IMR-90 (cell line): ENCODE data around the gene NBPF11. TPM values are rescaled to one million over a fixed set of nuclear protein-coding genes. Genes with fewer than 3 reads are reported as not detected.
"Not testable (repeated sequence)": the region's sequence is repeated elsewhere in the genome, so short reads cannot be mapped to it uniquely, and the experiment has no call there.

ENCODE experiments used
- ATAC-seq: fragments of 200-7000 bp; cut with Tn5 transposase; 2 replicates; pipeline ENCODE4 v1.9.1; 2020; ENCODE audit warnings: low read depth, mild to moderate bottlenecking, moderate library complexity
- BruUV-seq: library from RNA; stranded (reverse); fragments of 400-500 nt; replicated peaks from 2 replicates; lab custom pipeline; 2021; lab: Mats Ljungman, UMichigan
- CTCF ChIA-PET: fragments of 300-600 bp; formaldehyde crosslinking; extraction: SDS; loops from one replicate; lab custom pipeline; 2021; ENCODE audit warnings: antibody characterized with exemption; lab: Yijun Ruan, JAX
- POLR2A ChIA-PET: fragments of 300-600 bp; sonication (Branson Sonifier 250); formaldehyde crosslinking; loops from one replicate; lab custom pipeline; 2022; ENCODE audit warnings: antibody characterized with exemption; ENCODE audit not compliant: unreplicated experiment; lab: Charles Lee
- DNase-seq: peaks from one replicate; pipeline ENCODE4 v3.0.0; 2013
- H2AFZ ChIP-seq: replicated peaks from 2 replicates; pipeline ENCODE3; 2013; ENCODE audit warnings: low read length, mild to moderate bottlenecking; ENCODE audit not compliant: poor library complexity
- H2AK5ac ChIP-seq: 2 replicates; pipeline ENCODE4 v1.6.1; 2013; ENCODE audit warnings: low read depth, low read length, inconsistent platforms
- H2AK9ac ChIP-seq: replicated peaks from 2 replicates; pipeline ENCODE3; 2013; ENCODE audit warnings: mild to moderate bottlenecking, low read depth, low read length, moderate library complexity; ENCODE audit not compliant: poor library complexity
- H2BK120ac ChIP-seq: 2 replicates; pipeline ENCODE4 v1.6.1; 2013; ENCODE audit warnings: low read depth, low read length, inconsistent platforms
- H2BK15ac ChIP-seq: 3 replicates; pipeline ENCODE4 v1.6.1; 2013; ENCODE audit warnings: low read depth, low read length, inconsistent platforms
- H2BK20ac ChIP-seq: 2 replicates; pipeline ENCODE4 v1.6.1; 2013; ENCODE audit warnings: low read depth, mild to moderate bottlenecking, inconsistent platforms, low read length, moderate library complexity
- H2BK5ac ChIP-seq: 2 replicates; pipeline ENCODE4 v1.6.1; 2013; ENCODE audit warnings: mild to moderate bottlenecking, low read depth, low read length, inconsistent platforms; ENCODE audit not compliant: poor library complexity, severe bottlenecking
- H3K14ac ChIP-seq: replicated peaks from 2 replicates; pipeline ENCODE4 v1.6.1; 2013; ENCODE audit warnings: low read depth, low read length, inconsistent platforms
- H3K18ac ChIP-seq: 2 replicates; pipeline ENCODE4 v1.6.1; 2013; ENCODE audit warnings: low read depth, low read length, control low read depth
- H3K23ac ChIP-seq: 2 replicates; pipeline ENCODE4 v1.6.1; 2013; ENCODE audit warnings: low read depth, low read length, inconsistent platforms
- H3K27ac ChIP-seq: 2 replicates; pipeline ENCODE4 v1.5.1; 2013; ENCODE audit warnings: mild to moderate bottlenecking, control low read depth, low read length; ENCODE audit not compliant: insufficient read depth
- H3K27me3 ChIP-seq: 2 replicates; pipeline ENCODE4 v1.6.1; 2013; ENCODE audit warnings: low read length; ENCODE audit not compliant: control insufficient read depth, insufficient read depth
- H3K36me3 ChIP-seq: 2 replicates; pipeline ENCODE4 v1.6.1; 2013; ENCODE audit warnings: low read length, mixed read lengths; ENCODE audit not compliant: control insufficient read depth, insufficient read depth
- H3K4ac ChIP-seq: 2 replicates; pipeline ENCODE4 v1.6.1; 2013; ENCODE audit warnings: low read depth, low read length, inconsistent platforms
- H3K4me1 ChIP-seq: 2 replicates; pipeline ENCODE4 v1.6.1; 2013; ENCODE audit warnings: low read length, mixed read lengths; ENCODE audit not compliant: control insufficient read depth, insufficient read depth
- H3K4me2 ChIP-seq: 2 replicates; pipeline ENCODE4 v1.6.1; 2013; ENCODE audit warnings: low read depth, mild to moderate bottlenecking, control low read depth, low read length, moderate library complexity
- H3K4me3 ChIP-seq: 2 replicates; pipeline ENCODE4 v1.5.1; 2013; ENCODE audit warnings: low read depth, mild to moderate bottlenecking, control low read depth, low read length, moderate library complexity; ENCODE audit not compliant: insufficient read depth
- H3K56ac ChIP-seq: 2 replicates; pipeline ENCODE4 v1.6.1; 2013; ENCODE audit warnings: low read length, inconsistent platforms; ENCODE audit not compliant: insufficient read depth; ENCODE audit errors: extremely low read depth
- H3K79me1 ChIP-seq, 2 experiments: 2 replicates each; pipeline ENCODE4 v1.6.1; 2013; ENCODE audit warnings: low read length in 2 of 2, inconsistent platforms in 1 of 2, low read depth in 1 of 2
- H3K9ac ChIP-seq: 2 replicates; pipeline ENCODE4 v1.6.1; 2013; ENCODE audit warnings: low read depth, low read length, control low read depth
- H3K9me1 ChIP-seq: 2 replicates; pipeline ENCODE4 v1.6.1; 2013; ENCODE audit warnings: low read length, inconsistent platforms; ENCODE audit not compliant: insufficient read depth
- H3K9me3 ChIP-seq: 2 replicates; pipeline ENCODE4 v1.6.1; 2013; ENCODE audit warnings: low read length; ENCODE audit not compliant: control insufficient read depth, insufficient read depth
- H4K20me1 ChIP-seq: 2 replicates; pipeline ENCODE4 v1.6.1; 2013; ENCODE audit warnings: low read length, inconsistent platforms; ENCODE audit not compliant: insufficient read depth
- H4K5ac ChIP-seq: 2 replicates; pipeline ENCODE4 v1.6.1; 2013; ENCODE audit warnings: mild to moderate bottlenecking, low read depth, low read length, control low read depth
- H4K8ac ChIP-seq, 2 experiments: 2 replicates each; pipeline ENCODE4 v1.6.1; 2013; ENCODE audit warnings: low read depth in 2 of 2, low read length in 2 of 2, control low read depth in 1 of 2, inconsistent platforms in 1 of 2
- H4K91ac ChIP-seq: 2 replicates; pipeline ENCODE4 v1.6.1; 2013; ENCODE audit warnings: low read depth, low read length, inconsistent platforms; ENCODE audit not compliant: insufficient read depth
- WGBS, 2 experiments: methylation state at CpG; one replicate each; pipeline versions ENCODE4 v1.1.5 to v1.1.7; 2013; ENCODE audit warnings: missing lambda C conversion rate in 2 of 2; ENCODE audit not compliant: insufficient read length in 1 of 2; ENCODE audit errors: extremely low coverage in 2 of 2; 5-methylcytosine and 5-hydroxymethylcytosine counted together
- dilution Hi-C: fragments of 300-500 bp; cut with HindIII; formaldehyde crosslinking; loops from one replicate; pipeline ENCODE4 v1.14.3; 2018; ENCODE audit warnings: low sequenced_read_pairs; ENCODE audit not compliant: unreplicated experiment
- in situ Hi-C: fragments of 300-500 bp; cut with MboI; formaldehyde crosslinking; loops from 3 replicates; pipeline ENCODE4 v1.14.3; 2019; ENCODE audit warnings: low sequenced_read_pairs, inconsistent platforms, mixed read lengths
- intact Hi-C: fragments of 100-400 bp; cut with micrococcal nuclease; formaldehyde crosslinking; loops from 2 replicates; pipeline ENCODE4 v1.10.0; 2022
- polyA plus RNA-seq, 3 experiments: library from polyadenylated mRNA; depleted of rRNA; stranded (reverse); fragments of >200 nt; gene quantifications; 2 replicates each; pipeline ENCODE4 v1.2.3, GENCODE V29; 2012; ENCODE audit warnings: low replicate concordance in 1 of 3
- total RNA-seq: library from RNA; depleted of rRNA; stranded (reverse); fragments of >200 nt; gene quantifications from 2 replicates; pipeline ENCODE4 v1.2.3, GENCODE V29; 2012

NBPF11 gene
- total and polyA plus RNA-seq, 2 of the 4 experiments (the other 2 are of a cell fraction), result 2.7 to 6.5 TPM

DNA sequence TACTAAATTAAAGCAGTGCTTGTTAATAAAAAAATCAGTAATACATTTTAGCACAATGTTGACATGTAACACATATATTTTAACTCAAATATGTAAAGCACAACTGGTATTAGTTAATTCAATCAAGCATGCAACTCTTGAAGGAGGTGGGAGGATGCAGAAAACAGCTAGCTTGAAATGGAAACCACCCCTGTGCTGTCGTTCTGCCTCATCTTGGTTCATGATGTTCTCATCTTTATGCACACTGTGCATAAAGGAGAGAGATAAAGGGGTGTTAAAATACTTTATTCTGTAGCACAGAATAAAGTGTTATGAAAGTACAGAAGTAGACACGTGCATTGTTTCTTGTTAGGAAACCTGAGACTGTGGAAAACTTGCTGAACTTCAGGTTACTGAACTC lies 23.3 kb upstream of the NBPF11 start:
- H4K5ac ChIP-seq, H3K9me1 ChIP-seq, dilution Hi-C loops, H2AFZ ChIP-seq, H3K18ac ChIP-seq, H4K20me1 ChIP-seq, DNase-seq, ATAC-seq, H3K79me1 ChIP-seq, H3K9me3 ChIP-seq, H2BK20ac ChIP-seq, H3K4me3 ChIP-seq, CTCF ChIA-PET, in situ Hi-C loops, H3K4me1 ChIP-seq, H3K23ac ChIP-seq, intact Hi-C loops, H3K27ac ChIP-seq, H2BK120ac ChIP-seq, H3K36me3 ChIP-seq, H2AK9ac ChIP-seq, H3K27me3 ChIP-seq, H2AK5ac ChIP-seq, H3K4me2 ChIP-seq, H3K9ac ChIP-seq, H3K56ac ChIP-seq, POLR2A ChIA-PET, H2BK15ac ChIP-seq, BruUV-seq, H3K4ac ChIP-seq, H4K8ac ChIP-seq, H4K91ac ChIP-seq, H3K14ac ChIP-seq, H2BK5ac ChIP-seq: not testable (repeated sequence)
- WGBS, 2 experiments, result no CpG with 5 or more reads among the region's 2 CpGs

- H2AK5ac ChIP-seq, H3K14ac ChIP-seq, H3K9me1 ChIP-seq, H4K20me1 ChIP-seq, H4K8ac ChIP-seq, H3K4me1 ChIP-seq, dilution Hi-C loops, H3K27ac ChIP-seq, POLR2A ChIA-PET, H3K18ac ChIP-seq, in situ Hi-C loops, H2BK15ac ChIP-seq, ATAC-seq, BruUV-seq, H3K56ac ChIP-seq, H2BK120ac ChIP-seq, H4K5ac ChIP-seq, DNase-seq, H2BK20ac ChIP-seq, H3K23ac ChIP-seq, intact Hi-C loops, H3K79me1 ChIP-seq, H3K4ac ChIP-seq, H2BK5ac ChIP-seq, H3K9me3 ChIP-seq, H3K9ac ChIP-seq, CTCF ChIA-PET, H3K36me3 ChIP-seq, H3K27me3 ChIP-seq, H3K4me2 ChIP-seq, H2AFZ ChIP-seq, H3K4me3 ChIP-seq, H4K91ac ChIP-seq, H2AK9ac ChIP-seq: not testable (repeated sequence)
These were observed 19.9 kb upstream of the NBPF11 start for GRCh38 chr1:148171995-148172394.
